Stimulated activated CD4-positive, alpha-beta T cell treated with anti-CD3 and anti-CD28 coated beads, TNF-alpha, amount 100 ng/mL, for 4 hours (primary cell): ENCODE measurements around the gene ARTN.

Experiments used
- DNase-seq, 3 experiments: peaks; one replicate each; pipeline ENCODE4 v3.0.0-alpha.2; 2020; ENCODE audit warnings: low read depth in 3 of 3

Gene ARTN

DNA sequence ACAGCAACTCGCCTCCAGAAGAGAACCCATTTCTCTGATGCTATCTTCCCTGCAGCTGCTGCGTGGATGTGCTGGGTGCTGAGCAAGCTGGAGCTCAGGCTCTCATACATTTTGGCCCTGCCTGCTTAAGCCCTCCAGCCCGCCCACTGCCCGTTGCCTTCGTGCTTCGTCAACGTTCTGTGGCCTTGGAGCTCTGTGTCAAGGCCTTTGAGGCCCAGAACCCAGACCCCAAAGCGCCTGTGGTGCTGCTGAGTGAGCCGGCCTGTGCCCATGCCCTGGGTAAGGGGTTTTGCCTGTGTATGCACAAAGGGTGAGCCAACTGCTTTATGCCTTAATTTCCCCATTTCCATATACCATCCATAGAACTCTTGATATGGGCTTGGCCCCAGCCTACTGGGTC is 37.3 kb downstream of the ARTN start:
- DNase-seq, result no peak

DNA sequence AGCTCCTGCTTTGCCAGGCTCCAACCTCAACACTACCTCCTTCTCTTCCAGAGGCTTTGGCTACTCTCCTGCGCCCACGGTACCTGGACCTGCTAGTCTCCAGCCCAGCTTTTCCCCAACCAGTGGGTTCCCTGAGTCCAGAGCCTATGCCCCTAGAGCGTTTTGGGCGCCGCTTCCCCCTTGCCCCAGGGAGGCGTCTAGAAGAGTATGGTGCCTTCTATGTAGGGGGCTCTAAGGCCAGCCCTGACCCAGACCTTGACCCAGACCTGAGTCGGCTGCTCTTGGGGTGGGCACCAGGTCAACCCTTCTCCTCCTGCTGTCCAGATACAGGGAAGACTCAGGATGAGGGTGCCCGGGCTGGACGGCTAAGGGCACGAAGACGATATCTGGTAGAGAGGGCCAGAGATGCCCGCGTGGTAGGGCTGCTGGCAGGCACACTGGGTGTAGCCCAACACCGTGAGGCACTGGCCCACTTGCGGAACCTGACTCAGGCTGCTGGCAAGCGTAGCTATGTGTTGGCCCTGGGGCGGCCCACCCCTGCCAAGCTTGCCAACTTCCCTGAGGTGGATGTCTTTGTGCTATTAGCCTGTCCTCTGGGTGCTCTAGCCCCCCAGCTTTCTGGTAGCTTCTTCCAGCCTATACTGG is 37.9 kb downstream of the ARTN start:
- DNase-seq, result no peak

DNA sequence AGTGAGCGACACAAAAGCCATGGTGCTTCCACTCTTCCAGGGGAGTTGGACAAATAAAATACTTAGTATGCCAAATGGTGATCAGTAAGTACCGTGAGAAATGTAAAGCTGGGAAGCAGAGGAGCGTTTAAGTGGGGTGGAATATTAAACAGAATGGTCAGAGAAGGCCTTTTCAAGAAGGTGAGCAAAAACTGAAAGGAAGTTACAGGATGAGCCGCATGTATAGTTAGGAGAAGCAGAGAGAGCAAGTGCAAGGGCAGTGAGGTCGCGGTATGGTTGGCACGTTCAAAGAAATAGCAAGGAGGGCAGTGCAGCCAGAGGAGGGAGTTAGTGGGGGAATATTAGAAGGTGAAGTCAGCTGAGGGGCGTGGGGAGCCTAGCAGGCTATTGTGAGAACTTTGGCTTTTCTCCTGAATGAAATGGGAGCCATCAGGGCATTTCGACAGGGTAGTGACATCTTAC is 40.4 kb downstream of the ARTN start:
- no peak for DNase-seq

DNA sequence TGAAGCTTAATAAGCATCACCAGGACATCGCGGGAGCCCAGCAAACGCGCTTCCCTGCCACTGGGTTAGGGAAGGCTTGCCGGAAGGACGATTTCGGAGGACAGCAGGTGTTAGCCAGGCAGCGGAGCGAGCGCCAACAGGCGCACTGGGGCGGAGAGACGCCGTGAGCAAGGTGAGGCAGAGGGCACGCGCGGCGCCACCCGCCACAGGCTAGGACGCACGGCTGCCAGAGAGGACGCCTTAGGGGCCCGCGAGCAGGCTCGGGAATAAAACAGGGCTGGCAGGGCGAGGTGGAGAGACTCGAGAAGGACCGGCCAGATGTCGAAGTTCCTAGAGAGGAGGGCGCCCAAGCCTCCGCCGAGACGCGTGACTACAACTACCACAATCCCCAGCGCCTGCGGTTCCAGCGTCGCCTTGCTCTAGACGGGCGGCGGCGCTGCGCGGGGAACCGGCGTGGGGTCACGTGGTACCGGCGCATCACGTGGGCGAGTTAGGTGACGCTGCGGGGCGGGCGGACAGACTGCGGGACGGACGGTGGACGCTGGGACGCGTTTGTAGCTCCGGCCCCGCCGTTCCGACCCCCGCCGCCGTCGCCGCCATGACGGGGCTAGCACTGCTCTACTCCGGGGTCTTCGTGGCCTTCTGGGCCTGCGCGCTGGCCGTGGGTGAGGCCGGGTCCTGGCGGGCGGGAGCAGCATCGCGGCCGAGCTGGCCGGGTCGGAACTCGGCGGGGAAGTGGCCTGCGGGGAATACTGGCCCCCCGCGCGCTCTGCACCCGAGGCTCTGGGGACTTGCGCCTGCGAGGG is 41.0 kb downstream of the ARTN start, which contains the start of gene ATP6V0B:
Gene ATP6V0B, plus strand, starts transcription at position 518 of the 806 bp plus-strand sequence. Its CDS starts 81 bp downstream, at position 599.
- DNase-seq, result peak; percentile 88 to 94 (median 91)

DNA sequence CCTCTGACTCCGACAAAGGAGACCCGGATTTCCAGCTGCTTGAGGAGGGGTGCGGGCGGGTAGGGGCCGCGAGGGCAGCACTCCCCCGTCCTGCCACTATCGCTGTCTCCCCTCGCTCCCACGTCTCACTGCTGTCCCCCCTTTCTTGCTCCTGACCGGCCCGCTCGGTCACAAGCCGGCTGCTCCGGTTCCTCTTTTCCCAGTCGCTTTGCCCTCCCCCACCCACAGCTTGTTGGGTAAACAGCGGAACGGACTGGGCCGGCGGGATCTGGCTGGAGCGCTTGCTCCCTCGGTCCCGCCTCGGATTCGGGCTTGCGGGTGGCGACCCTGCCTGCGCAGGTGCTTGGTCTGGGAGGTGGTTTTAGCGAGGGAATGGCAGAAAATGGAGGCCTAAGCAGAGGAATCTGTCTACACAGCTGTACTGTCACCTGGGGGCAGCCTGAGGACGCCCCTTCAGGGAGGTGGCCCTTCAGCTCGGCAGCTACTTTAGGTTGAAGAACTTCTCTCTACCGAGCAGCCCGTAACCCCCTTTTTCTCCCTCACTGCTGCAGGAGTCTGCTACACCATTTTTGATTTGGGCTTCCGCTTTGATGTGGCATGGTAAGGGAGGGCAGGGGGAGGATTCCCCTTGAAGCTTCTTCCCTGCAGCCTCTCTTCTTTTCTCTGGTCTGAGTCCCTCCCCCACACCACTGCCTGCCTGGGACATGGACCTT is 41.8 kb downstream of the ARTN start:
- DNase-seq, result peak in 1 of 3 experiments; percentile 14

DNA sequence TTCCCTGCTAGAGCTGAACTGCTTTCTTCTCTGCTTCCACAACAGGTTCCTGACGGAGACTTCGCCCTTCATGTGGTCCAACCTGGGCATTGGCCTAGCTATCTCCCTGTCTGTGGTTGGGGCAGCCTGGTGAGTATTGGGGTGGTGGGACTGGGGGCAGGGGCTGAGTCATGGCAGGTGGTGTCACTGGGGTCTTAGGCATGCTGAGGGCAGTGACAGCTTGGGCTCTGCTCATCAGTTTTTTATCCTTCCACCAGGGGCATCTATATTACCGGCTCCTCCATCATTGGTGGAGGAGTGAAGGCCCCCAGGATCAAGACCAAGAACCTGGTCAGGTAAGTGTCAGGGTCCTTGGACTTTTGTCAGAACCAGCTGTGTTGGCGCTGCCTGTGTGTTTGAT is 42.4 kb downstream of the ARTN start:
- DNase-seq, result no peak

DNA sequence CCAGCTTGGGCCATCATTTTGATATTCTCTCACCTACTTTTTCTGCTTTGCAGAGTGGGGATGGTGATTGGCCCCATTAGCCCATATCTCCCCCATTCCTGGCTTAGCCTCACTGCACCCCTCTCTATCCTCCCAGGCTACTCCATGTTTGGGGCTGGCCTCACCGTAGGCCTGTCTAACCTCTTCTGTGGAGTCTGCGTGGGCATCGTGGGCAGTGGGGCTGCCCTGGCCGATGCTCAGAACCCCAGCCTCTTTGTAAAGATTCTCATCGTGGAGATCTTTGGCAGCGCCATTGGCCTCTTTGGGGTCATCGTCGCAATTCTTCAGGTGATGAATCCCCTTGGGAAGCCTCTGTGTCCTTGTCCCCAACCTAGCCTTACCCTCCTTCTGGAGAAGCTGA is 43.3 kb downstream of the ARTN start:
- no peak for DNase-seq

DNA sequence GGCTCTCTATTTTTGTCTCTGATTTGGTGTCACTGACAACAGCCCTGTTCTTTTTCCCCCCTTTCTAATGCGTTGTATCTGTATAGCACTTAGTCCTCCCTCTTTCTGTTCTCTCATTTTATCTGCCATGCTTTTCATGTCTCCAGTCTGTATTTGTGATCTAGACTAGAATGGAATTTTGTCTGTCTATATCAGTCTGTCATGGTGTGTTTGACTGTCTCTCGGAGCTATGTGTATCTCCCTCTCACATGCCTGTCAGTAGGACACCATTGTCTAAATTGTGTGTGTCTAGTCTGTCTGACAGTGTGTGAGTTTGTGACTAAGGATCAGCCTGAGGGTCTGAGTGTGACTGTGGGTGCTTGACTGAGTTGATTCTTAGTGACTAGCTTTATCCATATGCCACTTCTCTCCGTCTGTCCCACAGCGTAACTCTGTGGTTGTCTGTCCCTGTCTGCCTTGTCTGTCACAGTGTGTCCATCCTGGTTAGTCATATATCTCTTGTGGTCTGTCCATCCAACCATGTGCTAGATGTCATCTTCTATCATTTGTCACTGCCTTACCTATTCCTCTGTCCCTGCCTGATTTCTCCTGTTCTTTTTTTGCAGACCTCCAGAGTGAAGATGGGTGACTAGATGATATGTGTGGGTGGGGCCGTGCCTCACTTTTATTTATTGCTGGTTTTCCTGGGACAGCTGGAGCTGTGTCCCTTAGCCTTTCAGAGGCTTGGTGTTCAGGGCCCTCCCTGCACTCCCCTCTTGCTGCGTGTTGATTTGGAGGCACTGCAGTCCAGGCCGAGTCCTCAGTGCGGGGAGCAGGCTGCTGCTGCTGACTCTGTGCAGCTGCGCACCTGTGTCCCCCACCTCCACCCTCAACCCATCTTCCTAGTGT is 44.0 kb downstream of the ARTN start:
- DNase-seq, result no peak

DNA sequence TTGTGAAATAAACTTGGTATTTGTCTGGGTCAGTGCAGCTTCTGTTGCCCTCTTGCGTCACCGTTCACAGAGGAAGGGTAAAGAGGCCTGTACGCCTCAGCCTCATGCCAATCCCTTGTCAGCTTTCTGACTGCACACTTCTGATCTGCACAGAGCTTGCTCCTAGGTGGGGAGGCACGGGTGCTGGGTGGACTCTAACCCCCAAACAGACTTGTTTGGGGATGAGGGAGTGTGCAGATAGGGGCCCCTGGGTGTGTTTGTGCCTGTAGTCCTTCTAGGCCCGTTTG is 44.6 kb downstream of the ARTN start:
- DNase-seq, result no peak

DNA sequence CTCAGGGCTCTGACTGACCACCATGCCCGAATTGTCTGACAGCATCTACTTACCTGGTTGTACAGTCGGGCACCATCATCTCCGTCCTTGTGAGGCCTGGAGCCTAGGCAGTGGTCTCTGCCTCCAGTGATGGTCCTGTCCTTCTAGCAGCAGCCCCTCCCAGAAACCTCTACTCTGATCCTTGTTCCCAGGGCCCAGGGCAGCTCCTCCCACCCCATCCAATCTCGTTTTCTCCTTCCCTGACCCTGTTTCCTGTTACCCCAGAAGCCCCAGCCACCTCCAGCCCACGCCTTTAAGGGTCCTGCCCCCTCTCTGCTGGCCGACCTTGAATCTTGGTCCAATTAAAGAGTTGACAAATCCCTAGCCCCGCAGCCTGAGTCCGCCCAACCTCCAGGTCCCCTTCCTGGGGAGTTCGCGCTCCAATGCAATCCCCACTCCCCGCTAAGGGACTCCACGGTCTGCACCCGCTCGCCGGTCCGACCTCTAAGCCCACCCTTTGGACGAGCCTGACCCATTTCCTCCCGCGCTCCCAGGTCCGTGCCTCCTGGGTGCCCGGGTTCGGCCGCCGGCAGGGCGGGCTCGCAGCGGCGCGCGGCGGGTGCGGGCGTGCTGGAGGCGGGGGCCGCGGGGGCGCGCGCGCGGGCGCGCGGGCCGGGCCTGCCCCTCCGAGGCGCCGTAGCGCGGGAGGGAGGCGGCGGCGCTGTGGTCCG is 45.1 kb downstream of the ARTN start, which contains the start of gene B4GALT2:
Gene B4GALT2, plus strand, starts transcription at position 660 of the 710 bp plus-strand sequence. CDS start 1,951 bp downstream, outside the sequence.
- DNase-seq, result peak in 1 of 3 experiments; percentile 31

DNA sequence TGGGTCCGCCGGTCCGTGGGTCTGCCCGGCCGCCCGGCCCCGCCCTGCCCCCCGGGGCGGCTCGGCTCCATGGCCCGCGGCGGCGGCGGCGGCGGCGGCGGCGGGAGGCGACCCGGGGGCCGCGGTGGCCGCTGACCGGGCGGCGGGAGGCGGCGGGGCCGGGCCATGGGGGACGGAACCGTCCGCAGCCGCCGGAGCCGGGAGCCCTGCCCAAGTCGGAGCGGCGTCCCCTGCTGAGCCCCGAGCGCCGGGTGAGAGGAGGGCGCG is 45.6 kb downstream of the ARTN start:
- DNase-seq, result no peak

DNA sequence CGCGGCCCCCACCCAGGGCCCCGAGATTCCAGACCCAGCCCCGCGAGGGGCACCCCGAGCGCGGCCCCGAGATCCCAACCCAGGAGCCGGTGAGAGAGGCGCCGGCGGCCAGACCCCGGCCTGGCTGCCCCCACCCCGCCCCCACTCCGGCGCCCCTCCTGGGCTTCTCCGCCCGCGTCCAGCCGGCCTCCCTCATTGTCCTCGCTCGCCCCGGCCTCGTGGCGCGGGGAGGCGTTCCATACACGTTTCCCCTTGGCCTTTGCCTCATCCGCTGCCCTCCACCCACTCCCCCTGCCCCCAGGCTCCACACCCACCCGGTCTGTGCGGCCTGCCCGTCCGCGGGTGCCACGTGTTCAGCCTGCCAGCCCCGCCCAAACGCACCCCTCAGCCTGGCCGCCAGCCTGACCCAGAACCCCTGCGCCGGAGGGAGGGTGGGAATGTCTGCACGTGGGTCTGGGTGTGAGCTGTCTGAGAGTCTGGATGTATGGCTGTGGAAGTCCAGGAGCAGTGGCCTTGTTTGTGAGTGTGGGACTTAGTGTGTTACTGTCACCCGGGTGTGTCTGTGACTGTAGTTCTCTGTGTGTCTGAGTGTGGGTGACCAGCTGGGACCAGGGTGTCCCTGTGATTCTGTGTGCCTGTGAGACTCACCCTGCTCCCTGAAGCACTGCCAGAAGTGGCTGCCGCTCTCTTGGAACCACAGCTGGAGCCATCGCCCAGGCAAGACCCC is 46.1 kb downstream of the ARTN start:
- no peak for DNase-seq

DNA sequence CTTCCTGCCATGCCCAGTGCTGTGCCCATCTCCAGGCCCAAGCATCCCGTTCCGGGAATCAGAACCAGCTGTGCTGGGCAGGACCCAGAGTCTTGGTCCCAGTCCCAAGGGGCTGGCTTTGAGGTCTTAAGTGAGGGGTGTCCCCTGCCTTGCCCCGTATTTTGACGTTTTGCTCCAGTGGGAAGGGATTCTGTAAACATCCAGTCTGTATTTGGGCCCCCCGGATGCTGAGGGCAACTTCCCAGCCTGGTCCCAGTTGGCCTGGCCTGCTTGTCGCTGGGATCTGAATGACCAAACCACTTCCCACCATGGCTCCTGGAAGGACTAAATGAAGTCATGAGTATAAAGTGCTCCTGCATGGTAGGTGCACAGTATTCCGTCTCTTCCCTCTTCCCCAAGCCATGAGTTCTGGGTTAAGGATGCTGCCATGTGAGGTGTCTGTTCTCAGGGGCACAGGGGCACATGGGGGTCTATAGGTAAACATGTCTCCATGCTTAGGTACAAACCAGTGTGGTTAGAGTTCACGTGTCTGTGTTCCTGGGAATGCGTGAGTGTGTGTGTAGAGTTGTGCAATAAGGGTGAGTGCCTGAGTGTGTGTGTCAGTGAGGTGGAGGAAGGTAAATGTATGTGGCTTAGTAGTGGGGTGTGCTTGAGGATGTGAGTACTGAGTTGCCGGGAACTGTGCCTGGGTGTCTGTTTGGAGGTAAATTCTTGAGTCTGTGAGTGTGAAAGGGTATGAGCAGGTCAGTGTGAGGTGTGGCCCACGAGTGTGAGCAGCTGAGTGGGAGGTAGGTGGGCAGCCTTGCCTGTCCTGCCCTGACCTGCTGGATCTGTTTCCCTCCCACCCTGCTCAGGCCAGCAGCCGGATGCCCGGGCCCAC is 46.9 kb downstream of the ARTN start:
- DNase-seq, result no peak

DNA sequence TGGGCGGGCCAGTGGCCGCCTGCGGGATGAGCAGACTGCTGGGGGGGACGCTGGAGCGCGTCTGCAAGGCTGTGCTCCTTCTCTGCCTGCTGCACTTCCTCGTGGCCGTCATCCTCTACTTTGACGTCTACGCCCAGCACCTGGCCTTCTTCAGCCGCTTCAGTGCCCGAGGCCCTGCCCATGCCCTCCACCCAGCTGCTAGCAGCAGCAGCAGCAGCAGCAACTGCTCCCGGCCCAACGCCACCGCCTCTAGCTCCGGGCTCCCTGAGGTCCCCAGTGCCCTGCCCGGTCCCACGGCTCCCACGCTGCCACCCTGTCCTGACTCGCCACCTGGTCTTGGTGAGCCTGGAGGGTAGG is 47.5 kb downstream of the ARTN start:
- no peak for DNase-seq

DNA sequence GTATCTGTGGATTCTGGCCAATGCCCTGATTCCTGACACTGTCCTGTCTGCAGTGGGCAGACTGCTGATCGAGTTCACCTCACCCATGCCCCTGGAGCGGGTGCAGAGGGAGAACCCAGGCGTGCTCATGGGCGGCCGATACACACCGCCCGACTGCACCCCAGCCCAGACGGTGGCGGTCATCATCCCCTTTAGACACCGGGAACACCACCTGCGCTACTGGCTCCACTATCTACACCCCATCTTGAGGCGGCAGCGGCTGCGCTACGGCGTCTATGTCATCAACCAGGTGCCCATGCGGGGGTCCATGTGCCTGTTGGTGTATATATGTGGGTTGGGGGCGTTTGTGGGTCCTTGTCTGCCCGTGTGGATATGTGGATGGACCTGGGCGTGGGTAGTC is 48.0 kb downstream of the ARTN start:
- DNase-seq, result no peak

DNA sequence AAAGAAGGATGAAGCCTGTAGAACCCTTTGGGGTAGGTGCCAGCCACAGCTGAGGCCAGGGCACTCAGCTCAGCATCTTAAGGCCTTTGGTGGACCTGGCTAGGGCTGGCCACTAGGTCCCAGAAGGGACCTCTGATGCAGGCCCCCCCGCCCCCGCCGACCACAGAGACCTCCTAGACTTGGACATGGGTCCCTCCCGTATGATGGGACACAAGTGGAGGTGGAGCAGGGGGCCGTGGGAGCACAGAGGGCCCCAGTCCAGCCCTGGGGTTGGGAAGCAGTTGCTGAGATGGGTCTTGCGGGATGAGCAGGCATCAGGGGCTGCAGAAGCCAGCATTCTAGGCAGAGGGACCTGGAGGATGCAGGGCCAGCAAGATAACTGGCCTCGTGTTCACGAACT is 48.6 kb downstream of the ARTN start:
- no peak for DNase-seq

DNA sequence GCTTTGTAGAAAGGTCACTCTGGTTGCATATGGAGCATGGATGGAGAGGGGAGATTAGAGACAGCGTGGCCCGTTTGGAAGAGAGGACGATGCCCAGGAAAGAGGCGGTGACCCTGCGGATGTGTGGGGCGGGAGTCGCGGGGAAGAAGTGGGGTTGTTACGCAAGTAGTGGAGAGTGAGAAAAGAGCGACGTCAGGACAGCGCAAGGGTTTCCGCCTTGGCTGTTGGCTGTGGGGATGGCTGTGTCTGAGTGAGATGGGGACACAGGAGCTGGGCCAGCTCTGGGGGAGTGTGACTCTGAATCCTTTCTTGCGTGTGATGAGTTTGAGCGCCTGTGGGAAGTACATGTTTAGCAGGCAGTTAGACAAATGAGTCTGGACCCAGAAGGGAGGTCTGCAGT is 49.2 kb downstream of the ARTN start:
- DNase-seq, result no peak

DNA sequence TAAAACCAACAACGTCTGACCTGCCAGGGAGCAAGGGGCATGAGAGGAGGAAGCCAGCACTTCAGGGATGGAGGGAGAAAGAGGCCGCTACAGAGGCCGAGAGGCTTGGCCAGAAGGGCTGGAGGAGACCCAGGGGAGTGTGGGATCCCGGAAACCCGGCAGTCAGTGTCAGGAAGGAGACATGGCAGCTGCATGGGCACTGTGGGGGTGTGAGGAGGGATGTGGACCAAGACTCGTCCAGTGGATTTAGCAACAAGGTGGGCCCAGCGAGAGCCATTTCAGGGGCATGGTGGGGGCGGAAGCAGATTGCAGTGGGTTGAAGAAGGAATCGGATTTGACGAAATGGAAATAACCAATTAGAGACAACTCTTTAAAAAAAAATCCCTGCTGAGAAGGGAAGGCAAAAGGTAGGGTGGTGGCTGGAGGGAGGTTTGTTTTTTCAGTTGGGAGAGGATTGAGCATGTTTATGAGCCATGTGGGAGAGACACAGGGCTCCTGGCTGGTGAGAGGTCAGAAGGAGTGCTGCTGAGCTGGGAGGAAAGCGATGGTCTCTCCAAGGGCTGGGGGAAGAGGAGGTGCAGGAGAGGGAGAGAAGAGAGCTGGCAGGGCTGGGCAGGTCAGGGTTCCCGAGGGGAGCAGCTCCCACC is 49.8 kb downstream of the ARTN start:
- no peak for DNase-seq

DNA sequence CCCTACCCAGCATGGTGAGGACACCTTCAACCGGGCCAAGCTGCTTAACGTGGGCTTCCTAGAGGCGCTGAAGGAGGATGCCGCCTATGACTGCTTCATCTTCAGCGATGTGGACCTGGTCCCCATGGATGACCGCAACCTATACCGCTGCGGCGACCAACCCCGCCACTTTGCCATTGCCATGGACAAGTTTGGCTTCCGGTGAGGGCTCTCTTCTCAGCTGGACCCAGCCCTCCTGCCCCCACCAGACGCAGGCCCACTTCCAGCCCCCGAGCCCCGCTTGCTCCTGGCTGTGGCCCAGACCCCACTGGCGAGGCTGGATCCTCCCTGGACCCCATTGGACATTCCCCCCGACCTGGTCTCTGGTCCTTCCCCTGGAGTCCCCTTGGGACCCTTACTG is 51.3 kb downstream of the ARTN start:
- no peak for DNase-seq
